Calu3 (cell line): ENCODE data around the gene OCA2. TPM values are rescaled to one million over a fixed set of nuclear protein-coding genes. Genes with fewer than 3 reads are reported as not detected.

Experiments used
- BruUV-seq: library from RNA; stranded (reverse); fragments of 400-500 nt; replicated peaks from 2 replicates; lab custom pipeline; 2021; lab: Mats Ljungman, UMichigan
- CTCF ChIA-PET: fragments of 300-600 bp; sonication (Branson Sonifier 250); formaldehyde crosslinking; loops from one replicate; lab custom pipeline; 2022; ENCODE audit warnings: antibody characterized with exemption; lab: Charles Lee
- DNase-seq: peaks from one replicate; pipeline ENCODE4 v3.0.0; 2022
- H3K27ac Mint-ChIP-seq: one replicate; pipeline ENCODE4 v1.8.0; 2022; ENCODE audit warnings: mixed read lengths; ENCODE audit not compliant: unreplicated experiment
- H3K27me3 Mint-ChIP-seq: one replicate; pipeline ENCODE4 v1.8.0; 2022; ENCODE audit warnings: mixed read lengths; ENCODE audit not compliant: unreplicated experiment
- H3K36me3 Mint-ChIP-seq: one replicate; pipeline ENCODE4 v1.8.0; 2022; ENCODE audit warnings: mild to moderate bottlenecking, moderate library complexity, mixed read lengths; ENCODE audit not compliant: insufficient read depth, unreplicated experiment
- H3K4me1 Mint-ChIP-seq: one replicate; pipeline ENCODE4 v1.8.0; 2022; ENCODE audit warnings: mild to moderate bottlenecking, low read depth, mixed read lengths; ENCODE audit not compliant: unreplicated experiment
- H3K4me3 Mint-ChIP-seq: one replicate; pipeline ENCODE4 v1.8.0; 2022; ENCODE audit warnings: mild to moderate bottlenecking, low read depth, moderate library complexity, mixed read lengths; ENCODE audit not compliant: unreplicated experiment
- H3K9me3 Mint-ChIP-seq: one replicate; pipeline ENCODE4 v1.8.0; 2022; ENCODE audit warnings: low read depth, mixed read lengths; ENCODE audit not compliant: unreplicated experiment
- CTCF ChIP-seq: fragments of 200-600 bp; IDR thresholded peaks from one replicate; pipeline ENCODE4 v1.8.0; 2022; ENCODE audit warnings: antibody characterized with exemption; ENCODE audit not compliant: unreplicated experiment
- intact Hi-C: fragments of 100-400 bp; cut with micrococcal nuclease; formaldehyde crosslinking; loops from one replicate; pipeline ENCODE4 v1.10.0; 2022; ENCODE audit not compliant: unreplicated experiment
- total RNA-seq: library from RNA; stranded (reverse); gene quantifications from 2 replicates; pipeline ENCODE4 v1.2.3, GENCODE V29; 2022

The OCA2 gene
- total RNA-seq, 1 experiment from 2014 or later, result not detected

GRCh38 chr15:28099555-28100140 is 533 bp upstream of the OCA2 start:
- intact Hi-C loops, result no loop called here
- Mint-ChIP-seq H3K36me3 (no peaks in the 10 kb centered on the region), H3K4me3 (no peak overlapping the region), H3K4me1 (no peaks in the 10 kb centered on the region), H3K27ac (no peak overlapping the region), H3K27me3 (peaks cover 15% of the 10 kb centered on the region), H3K9me3 (no peaks in the 10 kb centered on the region)
- no TSS peak for BruUV-seq
- no peak for TF ChIP-seq CTCF
- CTCF ChIA-PET, result no interaction called here
- no peak for DNase-seq

GRCh38 chr15:28098360-28098765 is 752 bp downstream of the OCA2 start:
- H3K9me3 Mint-ChIP-seq, result no peaks in the 10 kb centered on the region
- no peak for TF ChIP-seq CTCF
- no peak overlapping the region for H3K4me3 Mint-ChIP-seq
- H3K27me3 Mint-ChIP-seq, result peaks cover 15% of the 10 kb centered on the region
- H3K4me1 Mint-ChIP-seq, result no peaks in the 10 kb centered on the region
- no TSS peak for BruUV-seq
- H3K36me3 Mint-ChIP-seq, result no peaks in the 10 kb centered on the region
- intact Hi-C loops, result no loop called here
- no peak for DNase-seq
- H3K27ac Mint-ChIP-seq, result no peak overlapping the region
- CTCF ChIA-PET, result no interaction called here

- no peak for TF ChIP-seq CTCF
- BruUV-seq, result no TSS peak
- H3K9me3 Mint-ChIP-seq, result no peaks in the 10 kb centered on the region
- no peaks in the 10 kb centered on the region for H3K4me1 Mint-ChIP-seq
- peaks cover 15% of the 10 kb centered on the region for H3K27me3 Mint-ChIP-seq
- CTCF ChIA-PET, result no interaction called here
- no peak overlapping the region for H3K27ac Mint-ChIP-seq
- H3K36me3 Mint-ChIP-seq, result no peaks in the 10 kb centered on the region
- H3K4me3 Mint-ChIP-seq, result no peak overlapping the region
- no peak for DNase-seq
- intact Hi-C loops, result no loop called here
These were observed 1.3 kb downstream of the OCA2 start for GRCh38 chr15:28097656-28098359.

- no TSS peak for BruUV-seq
- no peaks in the 10 kb centered on the region for H3K4me1 Mint-ChIP-seq
- H3K27ac Mint-ChIP-seq, result no peak overlapping the region
- no peak overlapping the region for H3K4me3 Mint-ChIP-seq
- H3K36me3 Mint-ChIP-seq, result no peaks in the 10 kb centered on the region
- no peak for DNase-seq
- H3K27me3 Mint-ChIP-seq, result peaks cover 15% of the 10 kb centered on the region
- CTCF ChIA-PET, result no interaction called here
- TF ChIP-seq CTCF, result no peak
- no peaks in the 10 kb centered on the region for H3K9me3 Mint-ChIP-seq
- intact Hi-C loops, result no loop called here
These were observed 2.3 kb downstream of the OCA2 start for GRCh38 chr15:28096670-28097431.
